ENCODE results near the gene LCORL.

Gene LCORL

GRCh38 chr4:17964576-17964975 is 57.0 kb downstream of the LCORL start:
- Histone ChIP-seq H3K27me3 (ENCODE audit: low read depth, low read length) (no peaks in the 10 kb centered on the region), H3K36me3 (ENCODE audit: control insufficient read depth in 1 of 2, insufficient read depth in 2 of 2, low read length in 2 of 2) (no peaks in the 10 kb centered on the region), H3K4me1 (ENCODE audit: control insufficient read depth in 1 of 2, insufficient read depth in 2 of 2, low read length in 2 of 2) (no peaks in the 10 kb centered on the region), H3K9me3 (ENCODE audit: control insufficient read depth in 1 of 2, low read length in 2 of 2) (no peaks in the 10 kb centered on the region), H3K27ac (ENCODE audit: low read length) (no peak overlapping the region), H3K4me3 (ENCODE audit: low read depth in 1 of 2, low read length in 2 of 2) (no peak overlapping the region)

- Histone ChIP-seq H3K4me1 (ENCODE audit: control insufficient read depth in 1 of 2, insufficient read depth in 2 of 2, low read length in 2 of 2) (no peaks in the 10 kb centered on the region), H3K9me3 (ENCODE audit: control insufficient read depth in 1 of 2, low read length in 2 of 2) (no peaks in the 10 kb centered on the region), H3K27me3 (ENCODE audit: low read depth, low read length) (no peaks in the 10 kb centered on the region), H3K4me3 (ENCODE audit: low read depth in 1 of 2, low read length in 2 of 2) (no peak overlapping the region), H3K27ac (ENCODE audit: low read length) (no peak overlapping the region), H3K36me3 (ENCODE audit: control insufficient read depth in 1 of 2, insufficient read depth in 2 of 2, low read length in 2 of 2) (peaks cover 0 to 7% of the 10 kb centered on the region in 2 donors)
Observed at GRCh38 chr4:17962171-17962570, 59.4 kb downstream of the LCORL start.

GRCh38 chr4:17961249-17961648 is 60.3 kb downstream of the LCORL start:
- Histone ChIP-seq H3K4me3 (ENCODE audit: low read depth in 1 of 2, low read length in 2 of 2) (no peak overlapping the region), H3K27me3 (ENCODE audit: low read depth, low read length) (no peaks in the 10 kb centered on the region), H3K4me1 (ENCODE audit: control insufficient read depth in 1 of 2, insufficient read depth in 2 of 2, low read length in 2 of 2) (no peaks in the 10 kb centered on the region), H3K27ac (ENCODE audit: low read length) (no peak overlapping the region), H3K9me3 (ENCODE audit: control insufficient read depth in 1 of 2, low read length in 2 of 2) (no peaks in the 10 kb centered on the region), H3K36me3 (ENCODE audit: control insufficient read depth in 1 of 2, insufficient read depth in 2 of 2, low read length in 2 of 2) (peaks cover 0 to 11% of the 10 kb centered on the region in 2 donors)

GRCh38 chr4:17958181-17958580 is 63.4 kb downstream of the LCORL start:
- no peaks in the 10 kb centered on the region for H3K27me3 ChIP-seq (ENCODE audit: low read depth, low read length)
- H3K9me3 ChIP-seq (ENCODE audit: control insufficient read depth in 1 of 2, low read length in 2 of 2), result no peaks in the 10 kb centered on the region
- no peak overlapping the region for H3K4me3 ChIP-seq (ENCODE audit: low read depth in 1 of 2, low read length in 2 of 2)
- H3K36me3 ChIP-seq (ENCODE audit: control insufficient read depth in 1 of 2, insufficient read depth in 2 of 2, low read length in 2 of 2), result peaks cover 0 to 11% of the 10 kb centered on the region in 2 donors
- no peak overlapping the region for H3K27ac ChIP-seq (ENCODE audit: low read length)
- no peaks in the 10 kb centered on the region for H3K4me1 ChIP-seq (ENCODE audit: control insufficient read depth in 1 of 2, insufficient read depth in 2 of 2, low read length in 2 of 2)

- Histone ChIP-seq H3K4me3 (ENCODE audit: low read depth in 1 of 2, low read length in 2 of 2) (no peak overlapping the region), H3K27ac (ENCODE audit: low read length) (no peak overlapping the region), H3K27me3 (ENCODE audit: low read depth, low read length) (no peaks in the 10 kb centered on the region), H3K9me3 (ENCODE audit: control insufficient read depth in 1 of 2, low read length in 2 of 2) (no peaks in the 10 kb centered on the region), H3K4me1 (ENCODE audit: control insufficient read depth in 1 of 2, insufficient read depth in 2 of 2, low read length in 2 of 2) (no peaks in the 10 kb centered on the region), H3K36me3 (ENCODE audit: control insufficient read depth in 1 of 2, insufficient read depth in 2 of 2, low read length in 2 of 2) (peaks cover 0 to 11% of the 10 kb centered on the region in 2 donors)
Observed at GRCh38 chr4:17957688-17958087, 63.9 kb downstream of the LCORL start.

GRCh38 chr4:17956245-17956644 is 65.3 kb downstream of the LCORL start:
- H3K36me3 ChIP-seq (ENCODE audit: control insufficient read depth in 1 of 2, insufficient read depth in 2 of 2, low read length in 2 of 2), result peaks cover 0 to 11% of the 10 kb centered on the region in 2 donors
- H3K9me3 ChIP-seq (ENCODE audit: control insufficient read depth in 1 of 2, low read length in 2 of 2), result no peaks in the 10 kb centered on the region
- no peaks in the 10 kb centered on the region for H3K27me3 ChIP-seq (ENCODE audit: low read depth, low read length)
- H3K4me3 ChIP-seq (ENCODE audit: low read depth in 1 of 2, low read length in 2 of 2), result no peak overlapping the region
- H3K4me1 ChIP-seq (ENCODE audit: control insufficient read depth in 1 of 2, insufficient read depth in 2 of 2, low read length in 2 of 2), result no peaks in the 10 kb centered on the region
- no peak overlapping the region for H3K27ac ChIP-seq (ENCODE audit: low read length)

GRCh38 chr4:17945303-17945702 is 76.3 kb downstream of the LCORL start:
- H3K36me3 ChIP-seq (ENCODE audit: control insufficient read depth in 1 of 2, insufficient read depth in 2 of 2, low read length in 2 of 2), result peaks cover 0 to 4% of the 10 kb centered on the region in 2 donors
- no peaks in the 10 kb centered on the region for H3K27me3 ChIP-seq (ENCODE audit: low read depth, low read length)
- H3K4me3 ChIP-seq (ENCODE audit: low read depth in 1 of 2, low read length in 2 of 2), result no peak overlapping the region
- H3K9me3 ChIP-seq (ENCODE audit: control insufficient read depth in 1 of 2, low read length in 2 of 2), result no peaks in the 10 kb centered on the region
- H3K27ac ChIP-seq (ENCODE audit: low read length), result no peak overlapping the region
- no peaks in the 10 kb centered on the region for H3K4me1 ChIP-seq (ENCODE audit: control insufficient read depth in 1 of 2, insufficient read depth in 2 of 2, low read length in 2 of 2)

GRCh38 chr4:17941731-17942130 is 79.8 kb downstream of the LCORL start:
- Histone ChIP-seq H3K27me3 (ENCODE audit: low read depth, low read length) (no peaks in the 10 kb centered on the region), H3K9me3 (ENCODE audit: control insufficient read depth in 1 of 2, low read length in 2 of 2) (no peaks in the 10 kb centered on the region), H3K36me3 (ENCODE audit: control insufficient read depth in 1 of 2, insufficient read depth in 2 of 2, low read length in 2 of 2) (no peaks in the 10 kb centered on the region), H3K4me1 (ENCODE audit: control insufficient read depth in 1 of 2, insufficient read depth in 2 of 2, low read length in 2 of 2) (no peaks in the 10 kb centered on the region), H3K4me3 (ENCODE audit: low read depth in 1 of 2, low read length in 2 of 2) (no peak overlapping the region), H3K27ac (ENCODE audit: low read length) (no peak overlapping the region)

- Histone ChIP-seq H3K4me3 (ENCODE audit: low read depth in 1 of 2, low read length in 2 of 2) (no peak overlapping the region), H3K4me1 (ENCODE audit: control insufficient read depth in 1 of 2, insufficient read depth in 2 of 2, low read length in 2 of 2) (no peaks in the 10 kb centered on the region), H3K9me3 (ENCODE audit: control insufficient read depth in 1 of 2, low read length in 2 of 2) (no peaks in the 10 kb centered on the region), H3K36me3 (ENCODE audit: control insufficient read depth in 1 of 2, insufficient read depth in 2 of 2, low read length in 2 of 2) (no peaks in the 10 kb centered on the region), H3K27me3 (ENCODE audit: low read depth, low read length) (no peaks in the 10 kb centered on the region), H3K27ac (ENCODE audit: low read length) (no peak overlapping the region)
Observed at GRCh38 chr4:17939054-17939453, 82.5 kb downstream of the LCORL start.

- no peaks in the 10 kb centered on the region for H3K27me3 ChIP-seq (ENCODE audit: low read depth, low read length)
- no peak overlapping the region for H3K27ac ChIP-seq (ENCODE audit: low read length)
- H3K4me3 ChIP-seq (ENCODE audit: low read depth in 1 of 2, low read length in 2 of 2), result no peak overlapping the region
- no peaks in the 10 kb centered on the region for H3K36me3 ChIP-seq (ENCODE audit: control insufficient read depth in 1 of 2, insufficient read depth in 2 of 2, low read length in 2 of 2)
- H3K4me1 ChIP-seq (ENCODE audit: control insufficient read depth in 1 of 2, insufficient read depth in 2 of 2, low read length in 2 of 2), result no peaks in the 10 kb centered on the region
- peaks cover 0 to 10% of the 10 kb centered on the region in 2 donors for H3K9me3 ChIP-seq (ENCODE audit: control insufficient read depth in 1 of 2, low read length in 2 of 2)
Observed at GRCh38 chr4:17934286-17934685, 87.3 kb downstream of the LCORL start.

- Histone ChIP-seq H3K9me3 (ENCODE audit: control insufficient read depth in 1 of 2, low read length in 2 of 2) (peaks cover 0 to 13% of the 10 kb centered on the region in 2 donors), H3K27me3 (ENCODE audit: low read depth, low read length) (no peaks in the 10 kb centered on the region), H3K27ac (ENCODE audit: low read length) (no peak overlapping the region)
Observed at GRCh38 chr4:17933126-17933525, 88.4 kb downstream of the LCORL start.

GRCh38 chr4:17932041-17932440 is 89.5 kb downstream of the LCORL start:
- Histone ChIP-seq H3K36me3 (ENCODE audit: control insufficient read depth in 1 of 2, insufficient read depth in 2 of 2, low read length in 2 of 2) (no peaks in the 10 kb centered on the region), H3K27me3 (ENCODE audit: low read depth, low read length) (no peaks in the 10 kb centered on the region), H3K4me3 (ENCODE audit: low read depth in 1 of 2, low read length in 2 of 2) (no peak overlapping the region), H3K27ac (ENCODE audit: low read length) (no peak overlapping the region), H3K4me1 (ENCODE audit: control insufficient read depth in 1 of 2, insufficient read depth in 2 of 2, low read length in 2 of 2) (no peaks in the 10 kb centered on the region), H3K9me3 (ENCODE audit: control insufficient read depth in 1 of 2, low read length in 2 of 2) (peaks cover 0 to 13% of the 10 kb centered on the region in 2 donors)

More at GRCh38 chr4:17933126-17933525, 88.4 kb downstream of the LCORL start:
- Histone ChIP-seq H3K4me3 (ENCODE audit: low read depth in 1 of 2, low read length in 2 of 2) (no peak overlapping the region), H3K36me3 (ENCODE audit: control insufficient read depth in 1 of 2, insufficient read depth in 2 of 2, low read length in 2 of 2) (no peaks in the 10 kb centered on the region), H3K4me1 (ENCODE audit: control insufficient read depth in 1 of 2, insufficient read depth in 2 of 2, low read length in 2 of 2) (no peaks in the 10 kb centered on the region)

All from muscle layer of duodenum (tissue), 2 donors.